RWPE2 (cell line): ENCODE results near the gene LBH.

Experiments
- ATAC-seq: fragments of 200-7000 bp; cut with Tn5 transposase; 3 replicates; pipeline ENCODE4 v1.9.1; 2021; ENCODE audit warnings: low read depth
- DNase-seq: peaks from one replicate; pipeline ENCODE4 v3.0.0-alpha.2; 2020; ENCODE audit warnings: low spot score
- H3K27ac ChIP-seq: fragments of 450-650 bp; 2 replicates; pipeline ENCODE4 v1.5.1; 2017; ENCODE audit warnings: mild to moderate bottlenecking; ENCODE audit not compliant: poor library complexity, severe bottlenecking
- H3K27me3 ChIP-seq: fragments of 250-450 bp; sonication (Bioruptor Pico); 2 replicates; pipeline ENCODE4 v1.5.1; 2021; ENCODE audit warnings: mild to moderate bottlenecking, moderate library complexity; ENCODE audit not compliant: insufficient read depth, poor library complexity, severe bottlenecking
- H3K36me3 ChIP-seq: fragments of 250-450 bp; sonication (Bioruptor Pico); 2 replicates; pipeline ENCODE4 v1.5.1; 2020; ENCODE audit warnings: low read depth, mild to moderate bottlenecking, moderate library complexity
- H3K4me1 ChIP-seq: fragments of 250-450 bp; sonication (Bioruptor Pico); 2 replicates; pipeline ENCODE4 v1.5.1; 2021; ENCODE audit warnings: mild to moderate bottlenecking, moderate library complexity; ENCODE audit not compliant: insufficient read depth, poor library complexity, severe bottlenecking
- H3K4me3 ChIP-seq: fragments of 250-450 bp; sonication (Bioruptor Pico); 2 replicates; pipeline ENCODE4 v1.5.1; 2021; ENCODE audit warnings: mild to moderate bottlenecking, moderate library complexity; ENCODE audit not compliant: severe bottlenecking
- H3K9me3 ChIP-seq: fragments of 250-450 bp; sonication (Bioruptor Pico); 2 replicates; pipeline ENCODE4 v1.5.1; 2021; ENCODE audit warnings: mild to moderate bottlenecking, moderate library complexity; ENCODE audit not compliant: severe bottlenecking
- CTCF ChIP-seq: fragments of 450-650 bp; IDR thresholded peaks from one replicate; pipeline ENCODE4 v1.5.1; 2017; ENCODE audit warnings: mild to moderate bottlenecking, moderate library complexity; ENCODE audit not compliant: poor library complexity, severe bottlenecking

Gene LBH

GRCh38 chr2:30283931-30284565 is 52.7 kb downstream of the LBH start:
- ATAC-seq = no peak
- Histone ChIP-seq H3K27me3 (no peaks in the 10 kb centered on the region), H3K4me1 (no peaks in the 10 kb centered on the region)

GRCh38 chr2:30285758-30286157 is 54.4 kb downstream of the LBH start:
- Histone ChIP-seq H3K27ac (no peak overlapping the region), H3K9me3 (no peaks in the 10 kb centered on the region), H3K4me3 (no peak overlapping the region), H3K4me1 (no peaks in the 10 kb centered on the region), H3K27me3 (no peaks in the 10 kb centered on the region), H3K36me3 (no peaks in the 10 kb centered on the region)
- no peak for DNase-seq
- no peak for TF ChIP-seq CTCF
- ATAC-seq = no peak

More at GRCh38 chr2:30283931-30284565, 52.7 kb downstream of the LBH start:
- no peaks in the 10 kb centered on the region for H3K9me3 ChIP-seq
- no peaks in the 10 kb centered on the region for H3K36me3 ChIP-seq
- TF ChIP-seq CTCF = no peak
- H3K27ac ChIP-seq = no peak overlapping the region
- no peak overlapping the region for H3K4me3 ChIP-seq
- no peak for DNase-seq

GRCh38 chr2:30287190-30287840 is 56.0 kb downstream of the LBH start:
- DNase-seq (no peak), ATAC-seq (no peak)
- Histone ChIP-seq H3K4me1 (no peaks in the 10 kb centered on the region), H3K27ac (no peak overlapping the region), H3K27me3 (no peaks in the 10 kb centered on the region), H3K9me3 (no peaks in the 10 kb centered on the region), H3K36me3 (no peaks in the 10 kb centered on the region), H3K4me3 (no peak overlapping the region)
- no peak for TF ChIP-seq CTCF

- Histone ChIP-seq H3K9me3 (no peaks in the 10 kb centered on the region), H3K27ac (no peak overlapping the region), H3K36me3 (no peaks in the 10 kb centered on the region), H3K4me1 (no peaks in the 10 kb centered on the region), H3K4me3 (no peak overlapping the region), H3K27me3 (no peaks in the 10 kb centered on the region)
- TF ChIP-seq CTCF = no peak
- DNase-seq = no peak
- ATAC-seq = no peak
Measured at GRCh38 chr2:30287857-30288513, 56.7 kb downstream of the LBH start.
